ENCODE results near the gene FOXC2.

Gene FOXC2

GRCh38 chr16:86572041-86572521, 5.5 kb downstream of the FOXC2 start:
- H3K4me1 ChIP-seq (ENCODE audit: insufficient read depth, poor library complexity, severe bottlenecking): peaks cover 4% of the 10 kb centered on the region
- H3K36me3 ChIP-seq (ENCODE audit: low read depth): peaks cover 12% of the 10 kb centered on the region; the same call in 1 of the 2 replicates
- H3K9me3 ChIP-seq (ENCODE audit: severe bottlenecking): no peaks in the 10 kb centered on the region
- no peak for TF ChIP-seq CTCF (IDR thresholded peaks at IDR 0.05; ENCODE audit: poor library complexity, severe bottlenecking)
- peaks cover 8% of the 10 kb centered on the region for H3K27me3 ChIP-seq (ENCODE audit: insufficient read depth, poor library complexity, severe bottlenecking)
- no peak for ATAC-seq (ENCODE audit: low read depth)
- H3K27ac ChIP-seq (ENCODE audit: poor library complexity, severe bottlenecking): no peak overlapping the region
- DNase-seq (ENCODE audit: low spot score): no peak
- H3K4me3 ChIP-seq (ENCODE audit: severe bottlenecking): no peak overlapping the region

GRCh38 chr16:86572606-86573005, 6.0 kb downstream of the FOXC2 start:
- Histone ChIP-seq H3K27me3 (ENCODE audit: insufficient read depth, poor library complexity, severe bottlenecking) (peaks cover 8% of the 10 kb centered on the region), H3K27ac (ENCODE audit: poor library complexity, severe bottlenecking) (no peak overlapping the region)
- no peak for ATAC-seq (ENCODE audit: low read depth)

GRCh38 chr16:86573215-86573614, 6.6 kb downstream of the FOXC2 start:
- no peak for ATAC-seq (ENCODE audit: low read depth)
- no peak overlapping the region for H3K27ac ChIP-seq (ENCODE audit: poor library complexity, severe bottlenecking)
- no peak for DNase-seq (ENCODE audit: low spot score)
- H3K36me3 ChIP-seq (ENCODE audit: low read depth): peaks cover 12% of the 10 kb centered on the region; the same call in 1 of the 2 replicates
- H3K9me3 ChIP-seq (ENCODE audit: severe bottlenecking): no peaks in the 10 kb centered on the region
- no peak for TF ChIP-seq CTCF (IDR thresholded peaks at IDR 0.05; ENCODE audit: poor library complexity, severe bottlenecking)
- H3K4me3 ChIP-seq (ENCODE audit: severe bottlenecking): no peak overlapping the region
- H3K27me3 ChIP-seq (ENCODE audit: insufficient read depth, poor library complexity, severe bottlenecking): peaks cover 8% of the 10 kb centered on the region
- H3K4me1 ChIP-seq (ENCODE audit: insufficient read depth, poor library complexity, severe bottlenecking): peaks cover 12% of the 10 kb centered on the region

More at GRCh38 chr16:86572606-86573005, 6.0 kb downstream of the FOXC2 start:
- no peak for TF ChIP-seq CTCF (IDR thresholded peaks at IDR 0.05; ENCODE audit: poor library complexity, severe bottlenecking)
- DNase-seq (ENCODE audit: low spot score): no peak
- peaks cover 12% of the 10 kb centered on the region; the same call in 1 of the 2 replicates for H3K36me3 ChIP-seq (ENCODE audit: low read depth)
- no peak overlapping the region for H3K4me3 ChIP-seq (ENCODE audit: severe bottlenecking)
- H3K4me1 ChIP-seq (ENCODE audit: insufficient read depth, poor library complexity, severe bottlenecking): peaks cover 9% of the 10 kb centered on the region
- no peaks in the 10 kb centered on the region for H3K9me3 ChIP-seq (ENCODE audit: severe bottlenecking)

GRCh38 chr16:86573646-86574508, 7.2 kb downstream of the FOXC2 start:
- Histone ChIP-seq H3K27me3 (ENCODE audit: insufficient read depth, poor library complexity, severe bottlenecking) (peaks cover 4% of the 10 kb centered on the region), H3K4me1 (ENCODE audit: insufficient read depth, poor library complexity, severe bottlenecking) (peaks cover 14% of the 10 kb centered on the region), H3K9me3 (ENCODE audit: severe bottlenecking) (no peaks in the 10 kb centered on the region), H3K36me3 (ENCODE audit: low read depth) (peaks cover 12% of the 10 kb centered on the region; the same call in 1 of the 2 replicates), H3K27ac (ENCODE audit: poor library complexity, severe bottlenecking) (no peak overlapping the region), H3K4me3 (ENCODE audit: severe bottlenecking) (no peak overlapping the region)
- no peak for TF ChIP-seq CTCF (IDR thresholded peaks at IDR 0.05; ENCODE audit: poor library complexity, severe bottlenecking)
- DNase-seq (ENCODE audit: low spot score) (no peak), ATAC-seq (ENCODE audit: low read depth) (no peak)

- Histone ChIP-seq H3K36me3 (ENCODE audit: low read depth) (peaks cover 11% of the 10 kb centered on the region; the same call in 1 of the 2 replicates), H3K27ac (ENCODE audit: poor library complexity, severe bottlenecking) (no peak overlapping the region), H3K4me3 (ENCODE audit: severe bottlenecking) (no peak overlapping the region), H3K9me3 (ENCODE audit: severe bottlenecking) (no peaks in the 10 kb centered on the region), H3K4me1 (ENCODE audit: insufficient read depth, poor library complexity, severe bottlenecking) (peaks cover 13% of the 10 kb centered on the region), H3K27me3 (ENCODE audit: insufficient read depth, poor library complexity, severe bottlenecking) (no peaks in the 10 kb centered on the region)
- no peak for ATAC-seq (ENCODE audit: low read depth)
- TF ChIP-seq CTCF (IDR thresholded peaks at IDR 0.05; ENCODE audit: poor library complexity, severe bottlenecking): no peak
- no peak for DNase-seq (ENCODE audit: low spot score)
These were observed 8.0 kb downstream of the FOXC2 start for GRCh38 chr16:86574646-86575045.

Data from RWPE2 (cell line).